Measurements from ENCODE around the gene ATF5. TPM values are rescaled to one million over a fixed set of nuclear protein-coding genes. Genes with fewer than 3 reads are reported as not detected.

Gene ATF5
- total and polyA plus RNA-seq, 2 of the 13 experiments (the other 11 are each of a cell fraction or from before 2014, with no cell fraction given) = 5.2 to 10.3 TPM

DNA sequence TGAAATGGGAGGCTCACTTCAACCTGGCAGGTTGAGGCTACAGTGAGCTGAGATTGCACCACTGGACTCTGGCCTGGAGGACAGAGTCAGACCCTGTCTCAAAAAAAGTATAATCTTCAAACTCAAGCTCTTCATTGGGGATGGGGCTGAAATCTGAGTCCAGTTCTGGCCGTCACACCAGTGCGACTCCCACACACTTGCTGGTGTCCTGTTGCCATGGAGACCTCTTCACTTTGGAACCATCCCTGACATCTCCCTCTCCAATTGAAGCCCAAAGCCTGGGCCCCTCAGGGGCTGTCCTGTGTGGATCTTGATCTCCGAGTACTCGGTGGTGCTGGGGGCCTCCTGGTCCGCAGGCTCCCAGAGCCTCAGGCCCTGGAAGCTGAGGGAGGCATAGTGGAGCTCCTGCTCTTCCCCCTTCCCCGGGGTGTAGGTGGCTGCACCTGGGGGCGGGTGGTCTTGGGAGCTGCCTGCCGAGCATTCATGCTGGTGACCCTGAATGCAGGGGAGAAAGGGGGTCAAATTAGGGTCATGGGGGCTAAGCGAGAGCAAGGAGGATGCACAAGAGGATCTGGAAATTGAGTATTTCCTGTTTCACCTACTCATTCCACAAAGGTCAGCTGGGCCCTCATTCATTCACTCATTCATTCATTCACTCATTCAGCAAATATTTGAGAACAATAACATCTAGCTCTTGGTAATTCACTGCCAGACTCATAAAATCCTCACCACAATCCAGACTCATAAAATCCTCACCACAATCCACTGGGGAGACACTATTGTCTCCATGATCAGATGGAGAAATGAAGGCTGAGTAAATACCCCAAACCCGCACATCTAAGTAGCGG, 21.0 kb downstream of the ATF5 start:
- Histone ChIP-seq H3K27ac (ENCODE audit: extremely low read length, insufficient read depth, low read length) (no peak overlapping the region), H3K4me2 (ENCODE audit: low read depth, low read length) (no peak overlapping the region), H3K36me3 (replicated peaks in 1 of 2; ENCODE audit: control insufficient read depth in 1 of 2, insufficient read depth in 2 of 2, low read length in 2 of 2) (no peaks in the 10 kb centered on the region), H3K27me3 (ENCODE audit: control insufficient read depth in 1 of 2, insufficient read depth in 2 of 2, low read length in 2 of 2) (peaks cover 0 to 29% of the 10 kb centered on the region in 2 experiments; a peak in 3 of 5 replicates), H4K20me1 (ENCODE audit: insufficient read depth, low read length) (no peaks in the 10 kb centered on the region), H3K9me3 (ENCODE audit: low read length) (no peaks in the 10 kb centered on the region), H3K4me1 (ENCODE audit: insufficient read depth, low read length) (peaks cover 40% of the 10 kb centered on the region), H3K9ac (ENCODE audit: insufficient read depth, low read depth, low read length) (no peak overlapping the region), H3K4me3 (replicated peaks in 1 of 3; ENCODE audit: insufficient read depth in 1 of 3, low read depth in 2 of 3, low read length in 3 of 3) (no peak overlapping the region), H3K79me2 (ENCODE audit: insufficient read depth, low read length) (no peaks in the 10 kb centered on the region), H2AFZ (ENCODE audit: low read length) (no peak overlapping the region)
- ATAC-seq (no peak), FAIRE-seq (no peak), DNase-seq (ENCODE audit: low spot score) (no peak)
- ChIA-PET POLR2A (no interaction called here), CTCF (ENCODE audit: low intra/inter-chr PET ratio, low total read pairs) (no interaction called here)
- 55% methylated on average over 6 of the region's 11 CpGs for WGBS (ENCODE audit: low lambda C conversion rate)
- in situ Hi-C loops (cut with HindIII; ENCODE audit: extremely low pct_ligation_motif_present, low pct_unique_long_range_greater_than_20kb) = no loop called here
- no TSS peak for BruUV-seq (replicated peaks)
- TF ChIP-seq PAF1 (CRISPR knock-in tag; IDR thresholded peaks at IDR 0.05) = no peak
- no peak for TF ChIP-seq ZNF282 (IDR thresholded peaks at IDR 0.05; ENCODE audit: partially characterized antibody)
- TF ChIP-seq, protein P1, sequence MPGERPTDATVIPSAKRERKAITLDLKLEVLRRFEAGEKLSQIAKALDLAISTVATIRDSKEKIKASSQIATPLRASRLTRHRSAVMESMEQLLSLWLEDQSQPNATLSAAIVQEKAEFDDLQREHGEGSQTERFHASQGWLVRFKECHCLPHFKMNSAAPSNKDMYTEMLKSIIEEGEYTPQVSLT (CRISPR knock-in tag; IDR thresholded peaks at IDR 0.05; ENCODE audit: borderline replicate concordance, low read depth) = no peak
- TF ChIP-seq, protein P2, sequence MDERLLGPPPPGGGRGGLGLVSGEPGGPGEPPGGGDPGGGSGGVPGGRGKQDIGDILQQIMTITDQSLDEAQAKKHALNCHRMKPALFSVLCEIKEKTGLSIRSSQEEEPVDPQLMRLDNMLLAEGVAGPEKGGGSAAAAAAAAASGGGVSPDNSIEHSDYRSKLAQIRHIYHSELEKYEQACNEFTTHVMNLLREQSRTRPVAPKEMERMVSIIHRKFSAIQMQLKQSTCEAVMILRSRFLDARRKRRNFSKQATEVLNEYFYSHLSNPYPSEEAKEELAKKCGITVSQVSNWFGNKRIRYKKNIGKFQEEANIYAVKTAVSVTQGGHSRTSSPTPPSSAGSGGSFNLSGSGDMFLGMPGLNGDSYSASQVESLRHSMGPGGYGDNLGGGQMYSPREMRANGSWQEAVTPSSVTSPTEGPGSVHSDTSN (CRISPR knock-in tag; IDR thresholded peaks at IDR 0.05) = no peak
- no peak for TF ChIP-seq ZNF703 (CRISPR knock-in tag; IDR thresholded peaks at IDR 0.05; ENCODE audit: borderline replicate concordance)
- no peak for TF ChIP-seq DNMT1 (CRISPR knock-in tag; IDR thresholded peaks at IDR 0.05)
- TF ChIP-seq, protein P3, sequence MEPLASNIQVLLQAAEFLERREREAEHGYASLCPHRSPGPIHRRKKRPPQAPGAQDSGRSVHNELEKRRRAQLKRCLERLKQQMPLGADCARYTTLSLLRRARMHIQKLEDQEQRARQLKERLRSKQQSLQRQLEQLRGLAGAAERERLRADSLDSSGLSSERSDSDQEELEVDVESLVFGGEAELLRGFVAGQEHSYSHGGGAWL (CRISPR knock-in tag; IDR thresholded peaks at IDR 0.05) = no peak
- TF ChIP-seq, protein P4, sequence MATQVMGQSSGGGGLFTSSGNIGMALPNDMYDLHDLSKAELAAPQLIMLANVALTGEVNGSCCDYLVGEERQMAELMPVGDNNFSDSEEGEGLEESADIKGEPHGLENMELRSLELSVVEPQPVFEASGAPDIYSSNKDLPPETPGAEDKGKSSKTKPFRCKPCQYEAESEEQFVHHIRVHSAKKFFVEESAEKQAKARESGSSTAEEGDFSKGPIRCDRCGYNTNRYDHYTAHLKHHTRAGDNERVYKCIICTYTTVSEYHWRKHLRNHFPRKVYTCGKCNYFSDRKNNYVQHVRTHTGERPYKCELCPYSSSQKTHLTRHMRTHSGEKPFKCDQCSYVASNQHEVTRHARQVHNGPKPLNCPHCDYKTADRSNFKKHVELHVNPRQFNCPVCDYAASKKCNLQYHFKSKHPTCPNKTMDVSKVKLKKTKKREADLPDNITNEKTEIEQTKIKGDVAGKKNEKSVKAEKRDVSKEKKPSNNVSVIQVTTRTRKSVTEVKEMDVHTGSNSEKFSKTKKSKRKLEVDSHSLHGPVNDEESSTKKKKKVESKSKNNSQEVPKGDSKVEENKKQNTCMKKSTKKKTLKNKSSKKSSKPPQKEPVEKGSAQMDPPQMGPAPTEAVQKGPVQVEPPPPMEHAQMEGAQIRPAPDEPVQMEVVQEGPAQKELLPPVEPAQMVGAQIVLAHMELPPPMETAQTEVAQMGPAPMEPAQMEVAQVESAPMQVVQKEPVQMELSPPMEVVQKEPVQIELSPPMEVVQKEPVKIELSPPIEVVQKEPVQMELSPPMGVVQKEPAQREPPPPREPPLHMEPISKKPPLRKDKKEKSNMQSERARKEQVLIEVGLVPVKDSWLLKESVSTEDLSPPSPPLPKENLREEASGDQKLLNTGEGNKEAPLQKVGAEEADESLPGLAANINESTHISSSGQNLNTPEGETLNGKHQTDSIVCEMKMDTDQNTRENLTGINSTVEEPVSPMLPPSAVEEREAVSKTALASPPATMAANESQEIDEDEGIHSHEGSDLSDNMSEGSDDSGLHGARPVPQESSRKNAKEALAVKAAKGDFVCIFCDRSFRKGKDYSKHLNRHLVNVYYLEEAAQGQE (IDR thresholded peaks at IDR 0.05; ENCODE audit: borderline replicate concordance in 1 of 2, low read depth in 1 of 2, low read length in 2 of 2) = no peak
- no peak for TF ChIP-seq PHB2 (IDR thresholded peaks at IDR 0.05; ENCODE audit: partially characterized antibody)
- intact Hi-C loops (cut with micrococcal nuclease; ENCODE audit: unreplicated experiment) = no loop called here
